Fibroblast of pulmonary artery (primary cell): ENCODE data around the gene IL1RL2.

Experiments
- DNase-seq: peaks from one replicate; pipeline ENCODE4 v3.0.0-alpha.2; 2010; ENCODE audit warnings: low read depth
- H3K4me3 ChIP-seq: replicated peaks from 2 replicates; pipeline ENCODE4 v1.5.1; 2011; ENCODE audit warnings: low read depth, mild to moderate bottlenecking, control low read depth, low read length, moderate library complexity
- TF ChIP-seq, protein P1 (sequence below): IDR thresholded peaks from 2 replicates; pipeline ENCODE4 v1.5.1; 2011; ENCODE audit warnings: mild to moderate bottlenecking, control low read depth, low read length, inconsistent platforms; ENCODE audit errors: missing control alignments

Gene IL1RL2

DNA sequence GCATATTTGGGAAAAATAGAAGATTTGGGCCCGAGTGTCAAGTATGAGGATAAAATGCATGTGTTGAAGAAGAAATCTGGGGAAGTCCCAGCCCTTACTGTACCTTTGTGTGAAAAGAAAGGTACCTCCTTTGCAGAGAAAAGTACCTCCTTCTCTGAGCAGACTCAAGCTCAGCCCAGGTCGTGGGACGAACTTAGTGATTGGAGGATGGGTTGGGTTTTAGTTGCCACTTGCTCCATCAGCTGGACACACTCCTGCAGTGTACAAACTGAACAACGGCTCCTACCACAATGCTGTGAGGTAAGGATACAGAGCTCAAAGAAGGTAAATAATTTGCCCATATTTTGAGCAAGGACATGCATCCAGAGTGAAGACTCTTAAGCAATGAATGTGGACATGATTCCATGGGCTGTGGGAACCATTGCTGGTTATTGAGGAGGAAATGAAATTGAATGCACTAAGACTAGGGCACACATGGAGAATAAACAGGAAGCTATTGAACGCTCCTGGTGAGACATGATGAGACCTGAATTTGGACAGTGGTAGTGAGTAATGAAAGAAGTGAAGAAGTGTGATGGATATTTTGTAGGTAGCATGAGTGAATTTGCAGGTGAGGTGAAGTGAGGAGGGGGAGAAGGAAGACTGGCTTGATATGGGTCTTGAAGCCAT lies 74.8 kb downstream of the IL1RL2 start:
- TF ChIP-seq, protein P1, sequence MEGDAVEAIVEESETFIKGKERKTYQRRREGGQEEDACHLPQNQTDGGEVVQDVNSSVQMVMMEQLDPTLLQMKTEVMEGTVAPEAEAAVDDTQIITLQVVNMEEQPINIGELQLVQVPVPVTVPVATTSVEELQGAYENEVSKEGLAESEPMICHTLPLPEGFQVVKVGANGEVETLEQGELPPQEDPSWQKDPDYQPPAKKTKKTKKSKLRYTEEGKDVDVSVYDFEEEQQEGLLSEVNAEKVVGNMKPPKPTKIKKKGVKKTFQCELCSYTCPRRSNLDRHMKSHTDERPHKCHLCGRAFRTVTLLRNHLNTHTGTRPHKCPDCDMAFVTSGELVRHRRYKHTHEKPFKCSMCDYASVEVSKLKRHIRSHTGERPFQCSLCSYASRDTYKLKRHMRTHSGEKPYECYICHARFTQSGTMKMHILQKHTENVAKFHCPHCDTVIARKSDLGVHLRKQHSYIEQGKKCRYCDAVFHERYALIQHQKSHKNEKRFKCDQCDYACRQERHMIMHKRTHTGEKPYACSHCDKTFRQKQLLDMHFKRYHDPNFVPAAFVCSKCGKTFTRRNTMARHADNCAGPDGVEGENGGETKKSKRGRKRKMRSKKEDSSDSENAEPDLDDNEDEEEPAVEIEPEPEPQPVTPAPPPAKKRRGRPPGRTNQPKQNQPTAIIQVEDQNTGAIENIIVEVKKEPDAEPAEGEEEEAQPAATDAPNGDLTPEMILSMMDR: no peak
- DNase-seq: no peak
- no peak overlapping the region for H3K4me3 ChIP-seq

DNA sequence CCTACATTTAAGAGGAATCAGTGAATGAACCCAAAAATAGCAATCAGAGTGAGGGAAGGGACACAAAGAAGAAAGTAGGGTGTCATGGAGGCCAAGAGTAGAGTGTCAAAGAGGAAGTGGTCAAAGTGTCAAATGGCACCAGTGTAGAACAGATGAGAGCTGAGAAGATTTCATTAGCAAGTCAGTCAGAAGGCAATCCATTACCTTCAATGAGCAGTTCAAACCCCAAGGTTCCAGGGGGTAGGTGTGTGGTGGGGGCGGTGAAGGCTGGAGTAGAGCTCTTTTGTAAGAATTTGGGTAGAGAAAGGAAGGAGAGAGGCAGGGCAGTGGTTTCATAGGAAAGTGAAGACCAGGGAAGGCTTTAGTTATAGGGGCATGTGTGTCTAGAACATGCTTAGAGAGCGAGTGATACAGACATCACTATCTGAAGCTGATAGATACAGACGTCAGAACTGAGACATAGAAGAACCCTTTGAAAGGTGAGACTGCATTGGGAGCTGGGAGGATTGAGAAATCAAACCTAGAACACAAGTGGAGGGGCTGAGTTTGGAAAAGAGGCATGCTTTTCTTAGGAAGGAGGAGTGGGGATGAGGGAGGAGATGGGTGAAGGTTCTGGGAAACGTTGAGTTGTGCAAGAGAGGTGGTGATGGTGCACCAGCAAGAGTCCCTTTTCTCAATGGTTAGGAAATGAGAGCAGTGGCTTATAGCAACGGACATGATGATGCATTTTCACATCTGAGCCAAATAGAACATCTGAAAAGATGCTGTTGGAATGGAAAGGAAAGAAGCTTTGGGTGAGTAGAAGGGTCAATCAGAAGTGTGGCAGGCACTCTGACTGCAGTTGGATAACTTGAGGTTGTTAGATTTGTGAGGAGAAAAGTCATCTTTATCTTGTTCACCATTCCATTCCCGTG lies 75.7 kb downstream of the IL1RL2 start:
- DNase-seq: peak; percentile 72
- TF ChIP-seq, protein P1: no peak
- H3K4me3 ChIP-seq: no peak overlapping the region

DNA sequence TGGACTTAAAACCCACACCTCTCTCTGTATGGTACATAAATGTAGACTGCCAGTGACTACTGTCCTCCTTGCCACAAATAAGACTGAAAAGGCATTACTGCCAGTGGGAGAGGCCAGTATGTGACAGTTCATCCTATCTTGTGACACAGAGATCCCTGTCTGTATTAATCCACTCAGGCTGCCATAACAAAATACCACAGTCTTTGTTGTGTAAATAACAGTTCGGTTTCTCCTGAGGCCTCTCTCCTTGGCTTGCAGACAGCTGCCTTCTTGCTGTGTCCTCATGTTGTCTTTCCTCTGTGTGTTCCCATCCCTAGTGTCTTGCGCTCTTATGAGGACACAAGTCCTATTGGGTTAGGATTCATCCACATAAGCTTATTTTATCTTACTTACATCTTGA lies 78.1 kb downstream of the IL1RL2 start:
- H3K4me3 ChIP-seq: no peak overlapping the region
- DNase-seq: no peak
- TF ChIP-seq, protein P1: no peak

DNA sequence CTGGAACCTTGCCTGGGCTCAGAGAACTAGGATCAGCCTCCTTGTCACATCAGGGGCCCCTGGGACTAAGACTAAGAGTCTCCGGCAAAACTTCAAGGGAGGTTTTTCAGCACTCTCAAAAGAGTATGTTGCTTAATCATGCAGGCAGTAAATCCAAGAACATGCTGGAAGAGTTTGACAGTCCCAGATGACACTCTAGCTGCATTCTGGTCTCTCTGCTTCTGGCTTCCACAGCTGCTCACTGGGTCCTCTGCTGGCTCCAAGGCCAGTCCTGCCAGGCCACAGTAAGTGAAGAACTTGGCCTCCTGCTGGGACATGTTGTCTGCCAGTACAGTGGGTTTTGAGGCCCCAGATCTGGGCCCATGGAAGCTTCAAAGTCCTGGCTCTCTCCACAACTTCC lies 79.4 kb downstream of the IL1RL2 start:
- DNase-seq: no peak
- H3K4me3 ChIP-seq: no peak overlapping the region
- TF ChIP-seq, protein P1: no peak

- TF ChIP-seq, protein P1: no peak
- DNase-seq: no peak
- no peak overlapping the region for H3K4me3 ChIP-seq
These were observed 81.0 kb downstream of the IL1RL2 start for GRCh38 chr2:102267774-102268173.

DNA sequence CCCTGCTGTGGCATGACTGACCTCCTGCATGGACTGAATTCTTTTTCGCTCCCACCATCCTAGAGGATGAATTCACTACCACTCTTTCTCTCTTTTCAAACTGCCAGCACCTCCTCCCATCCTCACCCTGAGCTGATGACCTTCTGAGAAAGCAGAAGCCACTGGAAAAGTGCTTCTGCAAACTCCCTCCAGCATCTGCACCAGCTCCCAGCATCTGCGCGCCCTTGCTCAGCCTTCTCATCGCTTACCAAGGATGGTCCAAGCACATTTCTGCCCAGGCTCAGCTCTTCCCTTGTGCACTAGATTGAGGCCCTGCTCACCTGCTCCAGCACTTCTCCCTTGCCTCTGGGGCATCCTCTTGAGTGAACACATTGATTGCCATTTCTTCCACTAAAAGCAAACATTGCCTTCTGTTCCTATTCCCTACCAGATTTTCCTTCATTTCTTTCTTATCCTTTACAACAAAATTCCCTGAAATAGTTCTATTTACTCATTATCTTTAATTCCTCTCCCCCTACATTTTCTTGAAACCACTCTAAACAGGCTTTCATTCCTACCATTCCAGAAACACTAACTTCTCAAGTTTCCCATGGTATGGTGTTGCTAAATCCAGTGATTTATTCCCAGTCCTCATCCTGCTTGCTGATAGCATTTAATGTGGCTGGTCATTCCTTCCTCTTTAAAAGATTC lies 81.8 kb downstream of the IL1RL2 start:
- peak; percentile 92 for DNase-seq
- H3K4me3 ChIP-seq: no peak overlapping the region
- TF ChIP-seq, protein P1: no peak
